DND-41 (cell line): Measurements from ENCODE around the gene NLRP4.

ENCODE experiments used
- ATAC-seq: fragments of 200-7000 bp; cut with Tn5 transposase; 3 replicates; pipeline ENCODE4 v1.9.1; 2021; ENCODE audit warnings: low read depth; ENCODE audit not compliant: insufficient read depth
- DNase-seq: peaks from one replicate; pipeline ENCODE4 v3.0.0-alpha.2; 2020
- H2AFZ ChIP-seq: 2 replicates; pipeline ENCODE4 v1.6.0; 2012; ENCODE audit warnings: low read depth, low read length
- H3K27ac ChIP-seq: 2 replicates; pipeline ENCODE4 v1.5.1; 2012; ENCODE audit warnings: low read length, inconsistent platforms
- H3K27me3 ChIP-seq: fragments of 200-600 bp; sonication (generic); 2 replicates; pipeline ENCODE4 v1.6.0; 2012; ENCODE audit warnings: low read length, mild to moderate bottlenecking, inconsistent platforms; ENCODE audit not compliant: insufficient read depth, poor library complexity
- H3K36me3 ChIP-seq: 2 replicates; pipeline ENCODE4 v1.5.1; 2012; ENCODE audit warnings: low read length, inconsistent platforms; ENCODE audit not compliant: insufficient read depth
- H3K4me1 ChIP-seq: 2 replicates; pipeline ENCODE4 v1.5.1; 2012; ENCODE audit warnings: mild to moderate bottlenecking, low read length; ENCODE audit not compliant: insufficient read depth
- H3K4me2 ChIP-seq: 2 replicates; pipeline ENCODE4 v1.6.0; 2012; ENCODE audit warnings: mild to moderate bottlenecking, moderate library complexity, low read length, inconsistent platforms; ENCODE audit not compliant: insufficient read depth
- H3K4me3 ChIP-seq, 2 experiments: fragments of 200-600 bp in 1 of 2; shearing (Covaris generic) in 1 of 2; 2 replicates each; pipeline ENCODE4 v1.5.1; 2012 to 2016; ENCODE audit warnings: inconsistent platforms in 2 of 2, low read length in 2 of 2, mild to moderate bottlenecking in 2 of 2, low read depth in 1 of 2, moderate library complexity in 1 of 2
- H3K79me2 ChIP-seq: 2 replicates; pipeline ENCODE4 v1.6.0; 2012; ENCODE audit warnings: low read length, inconsistent platforms; ENCODE audit not compliant: insufficient read depth
- H3K9ac ChIP-seq: 2 replicates; pipeline ENCODE4 v1.6.0; 2012; ENCODE audit warnings: low read depth, mild to moderate bottlenecking, inconsistent platforms, low read length, moderate library complexity
- H3K9me3 ChIP-seq: 2 replicates; pipeline ENCODE4 v1.5.1; 2012; ENCODE audit warnings: low read length, moderate library complexity, mild to moderate bottlenecking, inconsistent platforms; ENCODE audit not compliant: insufficient read depth, severe bottlenecking
- H4K20me1 ChIP-seq: 2 replicates; pipeline ENCODE4 v1.6.0; 2012; ENCODE audit warnings: low read length; ENCODE audit not compliant: insufficient read depth
- CTCF ChIP-seq: IDR thresholded peaks from 2 replicates; pipeline ENCODE4 v1.5.1; 2012; ENCODE audit warnings: borderline replicate concordance, low read length, moderate library complexity, mild to moderate bottlenecking; ENCODE audit not compliant: poor library complexity, severe bottlenecking; ENCODE audit errors: extremely low read depth
- EZH2 ChIP-seq: IDR thresholded peaks from 3 replicates; pipeline ENCODE4 v1.6.1; 2012; ENCODE audit warnings: borderline replicate concordance, low read depth, mild to moderate bottlenecking, moderate library complexity, low read length, inconsistent platforms; ENCODE audit not compliant: severe bottlenecking

The NLRP4 gene

GRCh38 chr19:55909801-55910200 lies 73.5 kb downstream of the NLRP4 start:
- Histone ChIP-seq H3K36me3 (no peaks in the 10 kb centered on the region), H3K4me1 (no peaks in the 10 kb centered on the region), H3K79me2 (no peaks in the 10 kb centered on the region), H4K20me1 (no peaks in the 10 kb centered on the region), H3K4me2 (no peak overlapping the region), H3K27me3 (peaks cover 2% of the 10 kb centered on the region), H3K27ac (no peak overlapping the region), H3K9ac (no peak overlapping the region), H2AFZ (no peak overlapping the region), H3K9me3 (no peaks in the 10 kb centered on the region), H3K4me3 (no peak overlapping the region)
- no peak for ATAC-seq
- no peak for DNase-seq
- TF ChIP-seq CTCF (no peak), EZH2 (no peak)

GRCh38 chr19:55912916-55913315 lies 76.6 kb downstream of the NLRP4 start:
- Histone ChIP-seq H3K4me1 (no peaks in the 10 kb centered on the region), H2AFZ (no peak overlapping the region), H3K36me3 (no peaks in the 10 kb centered on the region), H4K20me1 (no peaks in the 10 kb centered on the region), H3K27ac (no peak overlapping the region), H3K79me2 (no peaks in the 10 kb centered on the region), H3K4me3 (no peak overlapping the region), H3K9ac (no peak overlapping the region), H3K27me3 (peaks cover 2% of the 10 kb centered on the region), H3K4me2 (no peak overlapping the region), H3K9me3 (no peaks in the 10 kb centered on the region)
- ATAC-seq = no peak
- no peak for DNase-seq
- TF ChIP-seq EZH2 (no peak), CTCF (no peak)

GRCh38 chr19:55913643-55914268 lies 77.4 kb downstream of the NLRP4 start:
- DNase-seq (peak; percentile 7), ATAC-seq (no peak)
- no peaks in the 10 kb centered on the region for H3K36me3 ChIP-seq
- H3K27ac ChIP-seq = no peak overlapping the region
- peaks cover 2% of the 10 kb centered on the region for H3K27me3 ChIP-seq
- TF ChIP-seq EZH2 = no peak
- TF ChIP-seq CTCF = peak; percentile 46
- no peaks in the 10 kb centered on the region for H3K9me3 ChIP-seq
- no peak overlapping the region for H3K9ac ChIP-seq
- H3K79me2 ChIP-seq = no peaks in the 10 kb centered on the region
- H2AFZ ChIP-seq = no peak overlapping the region
- no peak overlapping the region for H3K4me2 ChIP-seq
- no peaks in the 10 kb centered on the region for H3K4me1 ChIP-seq
- no peak overlapping the region for H3K4me3 ChIP-seq
- H4K20me1 ChIP-seq = no peaks in the 10 kb centered on the region

GRCh38 chr19:55923556-55923955 lies 87.2 kb downstream of the NLRP4 start:
- Histone ChIP-seq H3K9me3 (peaks cover 14% of the 10 kb centered on the region), H3K4me1 (no peaks in the 10 kb centered on the region), H3K36me3 (no peaks in the 10 kb centered on the region), H3K4me2 (no peak overlapping the region), H3K4me3 (no peak overlapping the region), H4K20me1 (no peaks in the 10 kb centered on the region), H3K27ac (no peak overlapping the region), H3K9ac (no peak overlapping the region), H3K27me3 (no peaks in the 10 kb centered on the region), H3K79me2 (no peaks in the 10 kb centered on the region), H2AFZ (no peak overlapping the region)
- DNase-seq = no peak
- ATAC-seq = no peak
- no peak for TF ChIP-seq CTCF
- no peak for TF ChIP-seq EZH2
